Gastrocnemius medialis (tissue), 4 donors: ENCODE data around the gene CBLL2. TPM values are rescaled to one million over a fixed set of nuclear protein-coding genes. Genes with fewer than 3 reads are reported as not detected.

Experiments
- ATAC-seq, 2 donors: fragments of 150-250 bp; one replicate each; pipeline ENCODE4 v1.9.1; 2016
- DNase-seq, 2 donors: peaks; one replicate each; pipeline ENCODE4 v3.0.0-alpha.2; 2019
- H3K27ac ChIP-seq, 4 donors: fragments of 200-600 bp; sonication (generic); 1 replicate in 1 of 4; 2 replicates in 3 of 4; pipeline ENCODE4 v1.5.1; 2016 to 2018; ENCODE audit warnings: mild to moderate bottlenecking in 2 of 4, moderate library complexity in 1 of 4
- H3K27me3 ChIP-seq, 3 donors: fragments of 200-600 bp; sonication (generic) in 2 of 3; 1 replicate in 1 of 3; 2 replicates in 2 of 3; pipeline versions ENCODE4 v1.5.1 to v1.6.0; 2016 to 2019; ENCODE audit warnings: mild to moderate bottlenecking in 1 of 3, moderate library complexity in 1 of 3
- H3K36me3 ChIP-seq, 2 donors: fragments of 200-600 bp; sonication (generic) in 1 of 2; one replicate each; pipeline ENCODE4 v1.5.1; 2017 to 2018
- H3K4me1 ChIP-seq, 2 donors: fragments of 200-600 bp; sonication (generic) in 1 of 2; one replicate each; pipeline ENCODE4 v1.5.1; 2016 to 2017; ENCODE audit warnings: mild to moderate bottlenecking in 2 of 2
- H3K4me3 ChIP-seq, 4 donors: fragments of 200-600 bp; sonication (generic) in 3 of 4; 1 replicate in 1 of 4; 2 replicates in 3 of 4; pipeline ENCODE4 v1.5.1; 2016 to 2019; ENCODE audit warnings: mild to moderate bottlenecking in 2 of 4
- H3K9me3 ChIP-seq, 3 donors: fragments of 200-600 bp; sonication (generic) in 2 of 3; 1 replicate in 1 of 3; 2 replicates in 2 of 3; pipeline ENCODE4 v1.5.1; 2016 to 2019
- POLR2A ChIP-seq, 2 donors: fragments of 450-650 bp; IDR thresholded peaks; one replicate each; pipeline ENCODE4 v1.6.1; 2017; ENCODE audit warnings: antibody characterized with exemption in 2 of 2, mild to moderate bottlenecking in 2 of 2, moderate library complexity in 2 of 2
- in situ Hi-C, 4 donors: fragments of 200-750 bp; cut with MboI; loops; one replicate each; pipeline versions ENCODE4 v1.15.0 to v1.8.0; 2017; ENCODE audit warnings: low sequenced_read_pairs in 4 of 4
- intact Hi-C: fragments of 100-400 bp; cut with DNase I; formaldehyde crosslinking; loops from one replicate; pipeline ENCODE4 v1.15.1; 2023; ENCODE audit warnings: low total_unique reads
- total RNA-seq, 4 donors: library from RNA; depleted of rRNA; stranded (reverse); fragments of >200 nt; gene quantifications; one replicate each; pipeline versions ENCODE4 v1.1.0 to v1.2.3, GENCODE V29; 2016
- TF ChIP-seq, protein P1 (sequence below), 5 experiments: fragments of 450-650 bp in 3 of 5; fragments of 200-600 bp in 2 of 5; sonication (generic) in 2 of 5; IDR thresholded peaks in 4 of 5; conservative IDR thresholded peaks in 1 of 5; 1 replicate in 4 of 5; 2 replicates in 1 of 5; pipeline ENCODE4 v1.5.1; 2016 to 2019; ENCODE audit warnings: antibody characterized with exemption in 5 of 5, mild to moderate bottlenecking in 3 of 5, moderate library complexity in 3 of 5

CBLL2 gene
- total RNA-seq, 4 donors from 2014 or later: not detected

DNA sequence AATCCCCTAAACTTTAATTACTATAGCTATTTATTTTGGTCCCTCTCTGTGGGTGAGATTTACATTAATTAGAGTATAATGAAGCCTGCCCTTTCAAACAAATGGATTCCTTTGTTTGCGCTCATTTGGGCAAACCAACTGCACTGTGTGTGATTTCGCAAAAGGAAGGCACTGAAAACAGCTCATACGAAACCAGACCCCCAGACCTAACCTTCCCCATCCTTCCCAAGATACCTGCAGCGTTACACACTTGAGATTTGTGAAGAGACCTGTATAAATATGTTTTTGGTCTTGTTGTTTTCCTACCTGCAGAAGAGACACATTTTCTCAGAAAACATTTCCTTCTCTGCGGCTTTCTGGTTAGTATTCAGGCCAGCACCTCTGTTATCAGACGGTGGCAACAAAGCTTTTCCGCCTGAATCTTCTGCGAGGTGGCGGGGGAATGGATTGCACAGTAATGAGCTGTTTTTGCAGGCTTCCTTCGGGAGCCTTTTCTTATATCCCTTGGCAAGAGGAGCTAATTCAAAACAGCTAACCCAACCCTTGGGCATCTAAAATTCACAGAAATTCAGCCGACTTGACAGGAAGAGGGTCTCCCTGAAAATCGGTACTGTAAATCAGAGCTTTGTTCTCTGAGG, 47.6 kb downstream of the CBLL2 start:
- ATAC-seq (no peak), DNase-seq (no peak)
- H3K9me3 ChIP-seq: no peaks in the 10 kb centered on the region
- H3K4me3 ChIP-seq: no peak overlapping the region
- TF ChIP-seq, protein P1, sequence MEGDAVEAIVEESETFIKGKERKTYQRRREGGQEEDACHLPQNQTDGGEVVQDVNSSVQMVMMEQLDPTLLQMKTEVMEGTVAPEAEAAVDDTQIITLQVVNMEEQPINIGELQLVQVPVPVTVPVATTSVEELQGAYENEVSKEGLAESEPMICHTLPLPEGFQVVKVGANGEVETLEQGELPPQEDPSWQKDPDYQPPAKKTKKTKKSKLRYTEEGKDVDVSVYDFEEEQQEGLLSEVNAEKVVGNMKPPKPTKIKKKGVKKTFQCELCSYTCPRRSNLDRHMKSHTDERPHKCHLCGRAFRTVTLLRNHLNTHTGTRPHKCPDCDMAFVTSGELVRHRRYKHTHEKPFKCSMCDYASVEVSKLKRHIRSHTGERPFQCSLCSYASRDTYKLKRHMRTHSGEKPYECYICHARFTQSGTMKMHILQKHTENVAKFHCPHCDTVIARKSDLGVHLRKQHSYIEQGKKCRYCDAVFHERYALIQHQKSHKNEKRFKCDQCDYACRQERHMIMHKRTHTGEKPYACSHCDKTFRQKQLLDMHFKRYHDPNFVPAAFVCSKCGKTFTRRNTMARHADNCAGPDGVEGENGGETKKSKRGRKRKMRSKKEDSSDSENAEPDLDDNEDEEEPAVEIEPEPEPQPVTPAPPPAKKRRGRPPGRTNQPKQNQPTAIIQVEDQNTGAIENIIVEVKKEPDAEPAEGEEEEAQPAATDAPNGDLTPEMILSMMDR (IDR thresholded peaks at IDR 0.05 in 4 of 5, conservative IDR thresholded peaks at IDR 0.05 in 1 of 5): no peak
- TF ChIP-seq POLR2A (IDR thresholded peaks at IDR 0.05): no peak
- in situ Hi-C loops (no loop called here), intact Hi-C loops (no loop called here)
- no peaks in the 10 kb centered on the region for H3K36me3 ChIP-seq
- H3K4me1 ChIP-seq: no peaks in the 10 kb centered on the region
- H3K27me3 ChIP-seq: no peaks in the 10 kb centered on the region
- H3K27ac ChIP-seq: no peak overlapping the region

DNA sequence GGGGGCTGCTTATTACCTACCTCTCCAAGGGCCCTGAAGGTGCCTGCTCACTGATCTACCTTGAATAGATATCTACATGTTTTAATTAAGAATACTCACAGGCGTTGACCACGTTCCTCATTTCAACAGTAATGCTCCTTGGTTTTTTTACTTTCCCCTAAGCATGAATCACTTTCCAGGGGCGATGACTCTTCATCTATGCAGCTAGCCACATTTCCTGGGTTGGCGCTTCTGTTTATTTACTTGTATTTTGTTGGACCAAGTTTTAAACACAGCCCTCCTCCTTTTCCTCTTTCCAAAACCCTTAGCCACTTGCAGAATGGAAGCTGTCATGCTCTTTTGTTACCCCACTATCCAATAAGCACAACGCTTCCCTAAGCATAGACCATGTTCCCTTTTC, 50.8 kb downstream of the CBLL2 start:
- H3K4me1 ChIP-seq: no peaks in the 10 kb centered on the region
- no peaks in the 10 kb centered on the region for H3K9me3 ChIP-seq
- H3K27ac ChIP-seq: no peak overlapping the region
- H3K27me3 ChIP-seq: no peaks in the 10 kb centered on the region
- ATAC-seq (no peak), DNase-seq (no peak)
- intact Hi-C loops: no loop called here
- TF ChIP-seq, protein P1 (IDR thresholded peaks at IDR 0.05 in 4 of 5, conservative IDR thresholded peaks at IDR 0.05 in 1 of 5): no peak
- no peak for TF ChIP-seq POLR2A (IDR thresholded peaks at IDR 0.05)
- H3K4me3 ChIP-seq: no peak overlapping the region
- in situ Hi-C loops: no loop called here
- no peaks in the 10 kb centered on the region for H3K36me3 ChIP-seq

Other genes with a start within 250 kb of the CBLL2 start
- under 1 TPM in 1 of 4 donors, not detected in 3; 0.05 TPM for gene PHEX, start 240.6 kb upstream of the CBLL2 start, total RNA-seq